Inferior parietal cortex (tissue), 1 donor: ENCODE data around the gene CARHSP1.
"Not testable (repeated sequence)": the region's sequence is repeated elsewhere in the genome, so short reads cannot be mapped to it uniquely, and the experiment has no call there.

ENCODE experiments used
- DNase-seq: peaks from one replicate; pipeline ENCODE4 v3.0.0-alpha.2; 2016; ENCODE audit errors: extremely low spot score

The CARHSP1 gene

DNA sequence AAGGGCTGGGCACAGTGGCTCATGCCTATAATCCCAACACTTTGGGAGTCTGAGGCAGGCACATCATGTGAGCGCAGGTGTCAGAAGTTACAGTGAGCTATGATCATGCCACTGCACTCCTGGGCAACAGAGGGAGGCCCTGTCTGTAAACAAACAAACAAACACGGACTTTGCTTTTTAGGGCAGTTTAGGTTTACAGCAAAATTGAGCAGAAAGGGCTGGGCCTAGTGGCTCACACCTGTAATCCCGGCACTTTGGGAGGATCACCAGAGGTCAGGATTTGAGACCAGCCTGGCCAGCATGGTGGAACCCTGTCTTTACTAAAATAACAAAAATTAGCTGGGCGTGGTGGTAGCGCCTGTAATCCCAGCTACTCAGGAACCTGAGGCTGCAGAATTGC lies 3.3 kb upstream of the CARHSP1 start:
- DNase-seq: no peak

DNA sequence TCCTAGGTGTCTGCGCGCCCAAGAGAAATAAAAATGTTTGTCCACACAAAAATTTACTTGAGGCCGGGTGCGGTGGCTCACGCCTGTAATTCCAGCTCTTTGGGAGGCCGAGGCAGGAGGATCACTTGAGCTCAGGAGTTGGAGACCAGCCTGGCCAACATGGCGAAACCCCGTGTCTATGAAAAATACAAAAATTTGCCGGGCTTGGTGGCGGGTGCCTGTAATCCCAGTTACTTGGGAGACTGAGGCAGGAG lies 1.1 kb upstream of the CARHSP1 start:
- not testable (repeated sequence) for DNase-seq

GRCh38 chr16:8869212-8869987 lies 594 bp upstream of the CARHSP1 start:
- no peak for DNase-seq

GRCh38 chr16:8867932-8868415 lies 832 bp downstream of the CARHSP1 start:
- no peak for DNase-seq

GRCh38 chr16:8867216-8867931 lies 1.4 kb downstream of the CARHSP1 start:
- DNase-seq: no peak

GRCh38 chr16:8866884-8867215 lies 2.0 kb downstream of the CARHSP1 start:
- DNase-seq: no peak

GRCh38 chr16:8866118-8866883 lies 2.5 kb downstream of the CARHSP1 start:
- DNase-seq: no peak

GRCh38 chr16:8865145-8865882 lies 3.5 kb downstream of the CARHSP1 start:
- DNase-seq: no peak

- DNase-seq: no peak
Measured at GRCh38 chr16:8864480-8865110, 4.2 kb downstream of the CARHSP1 start.

- peak; percentile 81 for DNase-seq
Measured at GRCh38 chr16:8863594-8864424, 5.0 kb downstream of the CARHSP1 start.

GRCh38 chr16:8862309-8863130 lies 6.3 kb downstream of the CARHSP1 start:
- DNase-seq: no peak

GRCh38 chr16:8861563-8862308 lies 7.1 kb downstream of the CARHSP1 start:
- no peak for DNase-seq

DNA sequence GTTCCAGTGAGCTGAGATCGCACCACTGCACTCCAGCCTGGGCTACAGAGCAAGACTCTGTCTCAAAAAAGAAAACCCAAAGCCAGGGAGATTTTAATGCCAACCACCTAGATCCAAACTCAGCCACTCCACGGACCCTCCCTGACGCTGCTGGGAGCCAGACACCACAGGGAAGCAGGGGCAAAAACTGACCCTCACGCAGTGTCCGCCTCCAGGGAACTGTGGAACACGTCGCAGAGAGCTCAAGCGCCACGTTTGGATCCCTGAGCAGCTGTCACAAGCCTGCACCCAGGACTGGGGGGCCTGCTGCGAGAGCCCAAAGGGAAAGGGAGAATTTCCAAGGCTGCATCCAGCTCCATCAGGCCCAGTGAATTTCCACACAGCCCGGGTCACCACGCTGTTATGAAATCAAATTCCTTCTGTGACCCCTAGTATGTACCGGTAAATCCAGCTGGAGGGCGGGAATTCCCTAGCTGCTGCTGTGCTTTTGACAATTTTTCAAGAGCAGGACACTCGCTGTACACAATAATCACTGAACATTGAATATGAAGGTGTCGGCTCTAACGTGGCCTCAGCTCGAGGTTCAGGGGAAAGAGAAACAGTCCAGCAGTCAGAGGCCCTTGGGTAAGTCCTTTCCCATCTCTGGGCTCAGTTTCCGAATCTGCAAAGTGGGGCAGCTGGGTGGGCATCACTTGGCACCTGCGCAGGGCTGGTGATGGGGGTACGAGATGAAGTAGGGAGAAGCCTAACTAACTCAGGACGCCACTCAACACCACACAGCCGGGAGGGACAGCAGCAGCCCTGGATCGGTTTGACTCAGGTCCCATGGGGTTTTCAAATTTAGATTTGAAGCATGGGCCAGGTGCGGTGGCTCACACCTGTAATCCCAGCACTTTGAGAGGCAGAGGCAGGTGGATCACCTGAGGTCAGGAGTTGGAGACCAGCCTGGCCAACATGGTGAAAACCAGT lies 8.6 kb downstream of the CARHSP1 start:
- DNase-seq: no peak

- no peak for DNase-seq
Measured at GRCh38 chr16:8858994-8859912, 9.6 kb downstream of the CARHSP1 start.

DNA sequence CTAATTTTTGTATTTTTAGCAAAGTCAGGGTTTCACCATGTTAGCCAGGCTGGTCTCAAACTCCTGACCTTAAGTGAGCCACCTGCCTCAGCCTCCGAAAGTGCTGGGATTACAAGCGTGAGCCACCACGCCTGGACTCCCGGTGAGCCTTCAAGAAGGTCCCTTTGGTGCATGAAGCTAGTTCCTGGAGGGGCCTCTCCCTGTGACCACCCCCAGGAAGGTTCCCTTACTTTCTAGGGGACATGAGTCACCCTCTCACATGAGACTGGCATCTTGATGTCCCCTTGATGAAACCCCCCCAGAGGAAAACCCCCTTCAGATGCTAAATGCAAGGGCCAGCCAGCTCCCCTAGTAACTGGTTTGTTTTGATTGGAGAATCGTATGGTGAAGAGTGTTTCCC lies 12.8 kb downstream of the CARHSP1 start:
- no peak for DNase-seq

GRCh38 chr16:8855051-8855786 lies 13.6 kb downstream of the CARHSP1 start:
- DNase-seq: no peak
